ENCODE results near the gene CSF1R. TPM values are rescaled to one million over a fixed set of nuclear protein-coding genes. Genes with fewer than 3 reads are reported as not detected.
"Not testable (repeated sequence)": the region's sequence is repeated elsewhere in the genome, so short reads cannot be mapped to it uniquely, and the experiment has no call there.

The CSF1R gene
- total and polyA plus RNA-seq, 4 donors, result 5.4 to 46.2 (median 22.1) TPM

DNA sequence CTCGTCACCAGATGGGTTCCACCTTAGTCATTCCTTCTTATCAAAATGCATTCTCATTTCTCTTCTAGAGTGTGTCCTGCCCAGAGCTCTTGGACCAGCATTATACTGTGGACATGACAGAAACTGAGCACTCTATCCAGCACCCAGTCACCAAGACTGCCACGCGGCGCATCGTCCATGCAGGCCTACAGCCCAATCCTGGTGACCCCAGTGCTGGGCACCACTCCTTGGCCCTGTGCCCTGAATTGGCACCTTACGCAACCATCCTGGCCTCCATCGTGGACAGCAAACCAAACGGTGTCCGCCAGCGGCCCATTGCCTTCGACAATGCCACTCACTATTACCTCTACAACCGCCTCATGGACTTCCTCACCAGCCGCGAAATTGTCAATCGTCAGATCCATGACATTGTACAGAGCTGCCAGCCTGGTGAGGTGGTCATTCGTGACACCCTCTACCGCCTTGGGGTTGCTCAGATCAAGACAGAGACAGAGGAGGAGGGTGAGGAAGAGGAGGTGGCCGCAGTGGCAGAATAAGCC lies 34.6 kb downstream of the CSF1R start:
- Histone ChIP-seq H3K9ac (ENCODE audit: low read depth in 1 of 2, low read length in 2 of 2) (no peak overlapping the region), H3K4me1 (ENCODE audit: control insufficient read depth in 4 of 4, insufficient read depth in 4 of 4, low read length in 3 of 4) (no peaks in the 10 kb centered on the region), H3K9me3 (ENCODE audit: control insufficient read depth in 4 of 4, low read length in 3 of 4) (no peaks in the 10 kb centered on the region), H3K4me3 (ENCODE audit: low read depth in 1 of 3, low read length in 3 of 3) (no peak overlapping the region), H3K27ac (ENCODE audit: low read depth in 1 of 2, low read length in 2 of 2) (no peak overlapping the region), H3K27me3 (ENCODE audit: control insufficient read depth in 4 of 4, insufficient read depth in 4 of 4, low read length in 3 of 4) (no peaks in the 10 kb centered on the region), H3K36me3 (ENCODE audit: control insufficient read depth in 4 of 4, insufficient read depth in 3 of 4, low read depth in 1 of 4, low read length in 3 of 4) (peaks cover 20 to 78% (median 55%) of the 10 kb centered on the region in 4 donors)
- DNase-seq (ENCODE audit: low spot score), result no peak
- no peak for TF ChIP-seq GABPA (IDR thresholded peaks at IDR 0.05 in 1 of 2, conservative IDR thresholded peaks at IDR 0.05 in 1 of 2)
- WGBS, result 83% methylated on average over 18 of the region's 18 CpGs

DNA sequence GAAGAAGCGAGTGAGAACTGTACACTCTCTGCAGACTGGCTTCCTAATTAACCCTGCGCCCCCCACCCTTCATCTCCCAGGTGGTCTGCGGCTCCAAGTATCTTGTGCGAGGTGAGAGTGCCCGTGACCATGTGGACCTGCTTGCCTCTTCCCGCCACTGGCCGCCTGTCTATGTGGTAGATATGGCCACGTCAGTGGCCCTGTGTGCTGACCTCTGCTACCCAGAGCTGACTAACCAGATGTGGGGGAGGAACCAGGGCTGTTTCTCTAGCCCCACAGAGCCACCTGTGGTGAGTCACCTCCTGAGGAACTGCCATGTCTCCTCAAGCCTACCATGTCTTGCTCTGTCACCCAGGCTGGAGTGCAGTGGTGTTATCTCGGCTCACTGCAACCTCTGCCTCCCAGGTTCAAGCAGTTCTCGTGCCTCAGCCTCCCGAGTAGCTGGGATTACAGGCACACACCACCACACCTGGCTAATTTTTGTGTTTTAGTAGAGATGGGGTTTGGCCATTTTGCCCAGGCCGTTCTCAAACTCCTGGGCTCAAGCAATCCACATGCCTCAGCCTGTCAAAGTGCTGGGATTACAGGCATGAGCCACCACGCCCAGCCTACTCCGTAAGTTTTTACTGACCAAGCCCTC lies 36.1 kb downstream of the CSF1R start:
- 93% methylated on average over 14 of the region's 14 CpGs for WGBS
- H3K36me3 ChIP-seq (ENCODE audit: control insufficient read depth in 4 of 4, insufficient read depth in 3 of 4, low read depth in 1 of 4, low read length in 3 of 4), result peaks cover 23 to 87% (median 62%) of the 10 kb centered on the region in 4 donors
- H3K4me3 ChIP-seq (ENCODE audit: low read depth in 1 of 3, low read length in 3 of 3); H3K4me1 ChIP-seq (ENCODE audit: control insufficient read depth in 4 of 4, insufficient read depth in 4 of 4, low read length in 3 of 4); H3K9ac ChIP-seq (ENCODE audit: low read depth in 1 of 2, low read length in 2 of 2); H3K27me3 ChIP-seq (ENCODE audit: control insufficient read depth in 4 of 4, insufficient read depth in 4 of 4, low read length in 3 of 4); DNase-seq (ENCODE audit: low spot score); H3K9me3 ChIP-seq (ENCODE audit: control insufficient read depth in 4 of 4, low read length in 3 of 4); H3K27ac ChIP-seq (ENCODE audit: low read depth in 1 of 2, low read length in 2 of 2): not testable (repeated sequence)

DNA sequence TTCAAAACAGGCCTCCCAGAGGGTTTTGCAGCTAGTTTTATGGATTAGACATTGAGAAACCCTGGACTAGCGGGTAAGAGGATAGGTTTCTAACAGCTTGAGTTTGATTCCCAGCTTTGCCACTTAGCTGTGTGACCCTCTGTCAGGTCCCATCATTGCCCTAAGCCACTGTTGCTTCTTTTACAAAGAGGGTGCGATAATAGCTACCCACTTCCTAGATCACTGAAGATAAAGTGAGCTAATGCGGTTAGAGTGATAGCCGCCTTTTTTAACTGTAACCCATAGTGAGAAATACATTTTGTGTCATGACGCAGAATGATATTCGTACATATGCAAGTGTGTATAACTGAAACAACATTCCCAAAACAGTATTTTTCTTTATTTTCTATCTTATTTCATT lies 40.3 kb downstream of the CSF1R start:
- H3K4me1 ChIP-seq (ENCODE audit: control insufficient read depth in 4 of 4, insufficient read depth in 4 of 4, low read length in 3 of 4), result no peaks in the 10 kb centered on the region
- WGBS, result 82% methylated on average over 6 of the region's 6 CpGs
- TF ChIP-seq SP1 (IDR thresholded peaks at IDR 0.05) (no peak), RXRA (IDR thresholded peaks at IDR 0.05) (no peak), FOXA1 (IDR thresholded peaks at IDR 0.05) (no peak), HNF4A (conservative IDR thresholded peaks at IDR 0.05) (no peak), HNF4G (IDR thresholded peaks at IDR 0.05) (no peak), REST (IDR thresholded peaks at IDR 0.05) (no peak), JUND (IDR thresholded peaks at IDR 0.05) (no peak), RAD21 (IDR thresholded peaks at IDR 0.05) (no peak), FOXA2 (IDR thresholded peaks at IDR 0.05) (no peak), NR2F2 (IDR thresholded peaks at IDR 0.05) (no peak), YY1 (IDR thresholded peaks at IDR 0.05) (no peak), ZBTB33 (IDR thresholded peaks at IDR 0.05) (no peak), EGR1 (IDR thresholded peaks at IDR 0.05; ENCODE audit: low read depth in 2 of 2) (no peak)
- TF ChIP-seq, protein P1, sequence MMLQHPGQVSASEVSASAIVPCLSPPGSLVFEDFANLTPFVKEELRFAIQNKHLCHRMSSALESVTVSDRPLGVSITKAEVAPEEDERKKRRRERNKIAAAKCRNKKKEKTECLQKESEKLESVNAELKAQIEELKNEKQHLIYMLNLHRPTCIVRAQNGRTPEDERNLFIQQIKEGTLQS (IDR thresholded peaks at IDR 0.05), result no peak
- TF ChIP-seq, protein P2, sequence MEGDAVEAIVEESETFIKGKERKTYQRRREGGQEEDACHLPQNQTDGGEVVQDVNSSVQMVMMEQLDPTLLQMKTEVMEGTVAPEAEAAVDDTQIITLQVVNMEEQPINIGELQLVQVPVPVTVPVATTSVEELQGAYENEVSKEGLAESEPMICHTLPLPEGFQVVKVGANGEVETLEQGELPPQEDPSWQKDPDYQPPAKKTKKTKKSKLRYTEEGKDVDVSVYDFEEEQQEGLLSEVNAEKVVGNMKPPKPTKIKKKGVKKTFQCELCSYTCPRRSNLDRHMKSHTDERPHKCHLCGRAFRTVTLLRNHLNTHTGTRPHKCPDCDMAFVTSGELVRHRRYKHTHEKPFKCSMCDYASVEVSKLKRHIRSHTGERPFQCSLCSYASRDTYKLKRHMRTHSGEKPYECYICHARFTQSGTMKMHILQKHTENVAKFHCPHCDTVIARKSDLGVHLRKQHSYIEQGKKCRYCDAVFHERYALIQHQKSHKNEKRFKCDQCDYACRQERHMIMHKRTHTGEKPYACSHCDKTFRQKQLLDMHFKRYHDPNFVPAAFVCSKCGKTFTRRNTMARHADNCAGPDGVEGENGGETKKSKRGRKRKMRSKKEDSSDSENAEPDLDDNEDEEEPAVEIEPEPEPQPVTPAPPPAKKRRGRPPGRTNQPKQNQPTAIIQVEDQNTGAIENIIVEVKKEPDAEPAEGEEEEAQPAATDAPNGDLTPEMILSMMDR (IDR thresholded peaks at IDR 0.05; ENCODE audit: low read depth, low read length, missing input control), result no peak
- H3K36me3 ChIP-seq (ENCODE audit: control insufficient read depth in 4 of 4, insufficient read depth in 3 of 4, low read depth in 1 of 4, low read length in 3 of 4), result peaks cover 24 to 87% (median 59%) of the 10 kb centered on the region in 4 donors
- no peak overlapping the region for H3K4me3 ChIP-seq (ENCODE audit: low read depth in 1 of 3, low read length in 3 of 3)
- H3K9me3 ChIP-seq (ENCODE audit: control insufficient read depth in 4 of 4, low read length in 3 of 4), result no peaks in the 10 kb centered on the region
- DNase-seq (ENCODE audit: low spot score), result no peak
- H3K27ac ChIP-seq (ENCODE audit: low read depth in 1 of 2, low read length in 2 of 2), result no peak overlapping the region
- no peaks in the 10 kb centered on the region for H3K27me3 ChIP-seq (ENCODE audit: control insufficient read depth in 4 of 4, insufficient read depth in 4 of 4, low read length in 3 of 4)
- H3K9ac ChIP-seq (ENCODE audit: low read depth in 1 of 2, low read length in 2 of 2), result no peak overlapping the region
